GM12801 (cell line): ENCODE measurements around the gene CNNM4.

Experiments used
- CTCF ChIP-seq: IDR thresholded peaks from one replicate; pipeline ENCODE4 v1.5.1; 2011; ENCODE audit warnings: control low read depth; ENCODE audit not compliant: insufficient read length; ENCODE audit errors: extremely low read depth

The CNNM4 gene

GRCh38 chr2:96843538-96844268 is 83.0 kb downstream of the CNNM4 start, which contains the start of gene ANKRD23:
Gene ANKRD23, minus strand, starts transcription at chr2:96844021. Its CDS starts 29 bp downstream, at chr2:96843992.
- TF ChIP-seq CTCF = no peak

- TF ChIP-seq CTCF = no peak
Observed at GRCh38 chr2:96844405-96844808, 83.7 kb downstream of the CNNM4 start.

GRCh38 chr2:96846825-96847224 is 86.1 kb downstream of the CNNM4 start:
- TF ChIP-seq CTCF = no peak

- no peak for TF ChIP-seq CTCF
Observed at GRCh38 chr2:96847586-96847985, 86.9 kb downstream of the CNNM4 start.

GRCh38 chr2:96848264-96848663 is 87.6 kb downstream of the CNNM4 start:
- TF ChIP-seq CTCF = no peak

GRCh38 chr2:96852667-96853066 is 92.0 kb downstream of the CNNM4 start:
- no peak for TF ChIP-seq CTCF

- TF ChIP-seq CTCF = no peak
Observed at GRCh38 chr2:96853321-96853720, 92.6 kb downstream of the CNNM4 start.
